ENCODE data around the gene MEIS2.

GRCh38 chr15:37111427-37111717, 11.0 kb upstream of the MEIS2 start:
- no peak for TF ChIP-seq POLR2A (IDR thresholded peaks at IDR 0.05; ENCODE audit: low read depth, low read length)
- TF ChIP-seq POLR2AphosphoS5 (IDR thresholded peaks at IDR 0.05; ENCODE audit: low read depth, low read length): no peak
- no peak for TF ChIP-seq TAF1 (IDR thresholded peaks at IDR 0.05; ENCODE audit: low read depth, low read length)
- no peak for TF ChIP-seq PAX5 (IDR thresholded peaks at IDR 0.05; ENCODE audit: insufficient read depth, low read length, severe bottlenecking)
